Gastrocnemius medialis (tissue), 4 donors: ENCODE measurements around the gene CALCA.

Source experiments
- POLR2A ChIP-seq, 2 donors: fragments of 450-650 bp; IDR thresholded peaks; one replicate each; pipeline ENCODE4 v1.6.1; 2017; ENCODE audit warnings: antibody characterized with exemption in 2 of 2, mild to moderate bottlenecking in 2 of 2, moderate library complexity in 2 of 2
- TF ChIP-seq, protein P1 (sequence below), 5 experiments: fragments of 450-650 bp in 3 of 5; fragments of 200-600 bp in 2 of 5; sonication (generic) in 2 of 5; IDR thresholded peaks in 4 of 5; conservative IDR thresholded peaks in 1 of 5; 1 replicate in 4 of 5; 2 replicates in 1 of 5; pipeline ENCODE4 v1.5.1; 2016 to 2019; ENCODE audit warnings: antibody characterized with exemption in 5 of 5, mild to moderate bottlenecking in 3 of 5, moderate library complexity in 3 of 5

DNA sequence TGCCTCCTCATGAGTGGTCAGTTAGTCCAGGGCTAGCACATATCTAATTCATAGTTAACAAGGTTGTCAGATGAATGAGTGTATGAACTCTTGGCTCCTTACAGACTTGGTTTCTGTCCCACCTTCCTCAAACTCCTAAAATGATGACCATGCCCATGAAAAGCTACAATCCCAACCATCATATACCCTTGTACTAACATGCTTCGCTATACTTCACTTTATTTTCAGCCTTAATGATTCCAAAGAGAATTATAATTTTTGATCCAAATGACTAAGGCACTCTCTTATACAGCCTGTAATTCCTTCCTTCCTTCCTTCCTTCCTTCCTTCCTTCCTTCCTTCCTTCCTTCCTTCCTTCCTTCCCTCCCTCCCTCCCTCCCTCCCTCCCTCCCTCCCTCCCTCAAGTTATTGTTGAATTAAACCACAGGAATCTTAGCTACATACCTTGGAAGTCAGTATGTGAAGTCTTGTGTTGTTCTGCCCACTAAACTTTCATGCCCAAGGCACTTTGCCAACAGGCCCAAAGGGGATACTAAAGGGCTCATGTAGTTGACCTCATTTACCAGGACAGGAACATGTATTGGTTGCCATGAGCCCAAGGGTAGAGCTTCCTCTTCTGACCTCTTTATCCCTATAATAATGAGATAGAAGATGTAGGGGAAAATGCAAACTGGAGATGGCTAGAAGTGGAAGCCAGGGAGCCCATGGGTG is 37.4 kb downstream of the CALCA start:
- TF ChIP-seq, protein P1, sequence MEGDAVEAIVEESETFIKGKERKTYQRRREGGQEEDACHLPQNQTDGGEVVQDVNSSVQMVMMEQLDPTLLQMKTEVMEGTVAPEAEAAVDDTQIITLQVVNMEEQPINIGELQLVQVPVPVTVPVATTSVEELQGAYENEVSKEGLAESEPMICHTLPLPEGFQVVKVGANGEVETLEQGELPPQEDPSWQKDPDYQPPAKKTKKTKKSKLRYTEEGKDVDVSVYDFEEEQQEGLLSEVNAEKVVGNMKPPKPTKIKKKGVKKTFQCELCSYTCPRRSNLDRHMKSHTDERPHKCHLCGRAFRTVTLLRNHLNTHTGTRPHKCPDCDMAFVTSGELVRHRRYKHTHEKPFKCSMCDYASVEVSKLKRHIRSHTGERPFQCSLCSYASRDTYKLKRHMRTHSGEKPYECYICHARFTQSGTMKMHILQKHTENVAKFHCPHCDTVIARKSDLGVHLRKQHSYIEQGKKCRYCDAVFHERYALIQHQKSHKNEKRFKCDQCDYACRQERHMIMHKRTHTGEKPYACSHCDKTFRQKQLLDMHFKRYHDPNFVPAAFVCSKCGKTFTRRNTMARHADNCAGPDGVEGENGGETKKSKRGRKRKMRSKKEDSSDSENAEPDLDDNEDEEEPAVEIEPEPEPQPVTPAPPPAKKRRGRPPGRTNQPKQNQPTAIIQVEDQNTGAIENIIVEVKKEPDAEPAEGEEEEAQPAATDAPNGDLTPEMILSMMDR (IDR thresholded peaks at IDR 0.05 in 4 of 5, conservative IDR thresholded peaks at IDR 0.05 in 1 of 5): no peak
- TF ChIP-seq POLR2A (IDR thresholded peaks at IDR 0.05): no peak
